IMR-90 (cell line): ENCODE results near the gene COL23A1.

Experiments
- MAFK ChIP-seq: IDR thresholded peaks from 2 replicates; pipeline ENCODE4 v1.6.1; 2012; ENCODE audit warnings: low read depth, low read length, improper control_type of control experiment
- POLR2A ChIP-seq: IDR thresholded peaks from 2 replicates; pipeline ENCODE4 v1.6.1; 2012; ENCODE audit warnings: mild to moderate bottlenecking, low read depth, low read length
- RAD21 ChIP-seq: IDR thresholded peaks from 2 replicates; pipeline ENCODE4 v1.6.1; 2012; ENCODE audit warnings: low read length, improper control_type of control experiment
- RCOR1 ChIP-seq: IDR thresholded peaks from 2 replicates; pipeline ENCODE4 v1.6.1; 2012; ENCODE audit warnings: mild to moderate bottlenecking, low read length, improper control_type of control experiment; ENCODE audit not compliant: insufficient replicate concordance
- RFX5 ChIP-seq: IDR thresholded peaks from 2 replicates; pipeline ENCODE4 v1.8.0; 2012; ENCODE audit warnings: low read depth, mild to moderate bottlenecking, low read length, moderate library complexity
- TF ChIP-seq, protein P1 (sequence below): conservative IDR thresholded peaks from 2 replicates; pipeline ENCODE4 v1.5.1; 2012; ENCODE audit warnings: mild to moderate bottlenecking, low read depth, low read length, improper control_type of control experiment
- TF ChIP-seq, protein P2 (sequence below): fragments of 150-350 bp; IDR thresholded peaks from 2 replicates; pipeline ENCODE4 v1.6.1; 2016; ENCODE audit warnings: low read depth, mild to moderate bottlenecking, low read length, moderate library complexity, borderline replicate concordance

DNA sequence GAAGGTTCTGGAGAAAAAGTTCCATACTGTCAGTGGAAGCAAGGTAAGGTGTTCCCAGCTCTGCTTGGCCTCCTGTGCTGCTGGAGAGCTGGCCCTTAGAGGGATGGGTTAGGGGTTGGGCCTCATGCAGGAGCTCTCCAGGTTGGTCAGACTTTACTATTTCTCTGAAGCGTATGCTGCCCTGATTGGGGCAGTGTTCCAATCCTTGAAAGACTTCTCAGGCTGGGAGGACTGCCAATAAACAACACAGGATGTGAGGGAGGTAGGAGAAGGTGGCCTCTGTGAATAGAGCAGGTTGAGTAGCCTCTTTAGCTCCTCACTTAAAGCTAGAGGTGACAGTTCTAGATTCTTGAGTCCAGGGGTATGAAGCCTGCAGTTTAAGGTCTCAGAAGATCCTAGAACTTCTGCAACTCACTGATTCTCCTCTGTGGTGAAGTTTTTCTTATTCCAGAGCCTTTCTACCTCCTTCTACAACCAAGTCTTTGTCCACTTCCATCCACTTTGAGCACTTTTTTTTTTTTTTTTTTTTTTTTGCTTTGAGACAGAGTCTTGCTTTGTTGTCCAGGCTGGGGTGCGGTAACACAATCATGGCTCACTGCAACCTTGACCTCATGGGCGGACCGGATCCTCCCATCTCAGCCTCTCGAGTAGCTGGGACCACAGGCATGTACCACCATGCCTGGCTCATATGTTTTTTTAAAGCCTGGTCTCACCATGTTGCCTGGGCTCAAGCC is 382.8 kb downstream of the COL23A1 start:
- TF ChIP-seq POLR2A (no peak), RAD21 (no peak), RCOR1 (no peak), RFX5 (no peak), MAFK (no peak)
- TF ChIP-seq, protein P1, sequence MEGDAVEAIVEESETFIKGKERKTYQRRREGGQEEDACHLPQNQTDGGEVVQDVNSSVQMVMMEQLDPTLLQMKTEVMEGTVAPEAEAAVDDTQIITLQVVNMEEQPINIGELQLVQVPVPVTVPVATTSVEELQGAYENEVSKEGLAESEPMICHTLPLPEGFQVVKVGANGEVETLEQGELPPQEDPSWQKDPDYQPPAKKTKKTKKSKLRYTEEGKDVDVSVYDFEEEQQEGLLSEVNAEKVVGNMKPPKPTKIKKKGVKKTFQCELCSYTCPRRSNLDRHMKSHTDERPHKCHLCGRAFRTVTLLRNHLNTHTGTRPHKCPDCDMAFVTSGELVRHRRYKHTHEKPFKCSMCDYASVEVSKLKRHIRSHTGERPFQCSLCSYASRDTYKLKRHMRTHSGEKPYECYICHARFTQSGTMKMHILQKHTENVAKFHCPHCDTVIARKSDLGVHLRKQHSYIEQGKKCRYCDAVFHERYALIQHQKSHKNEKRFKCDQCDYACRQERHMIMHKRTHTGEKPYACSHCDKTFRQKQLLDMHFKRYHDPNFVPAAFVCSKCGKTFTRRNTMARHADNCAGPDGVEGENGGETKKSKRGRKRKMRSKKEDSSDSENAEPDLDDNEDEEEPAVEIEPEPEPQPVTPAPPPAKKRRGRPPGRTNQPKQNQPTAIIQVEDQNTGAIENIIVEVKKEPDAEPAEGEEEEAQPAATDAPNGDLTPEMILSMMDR = no peak
- TF ChIP-seq, protein P2, sequence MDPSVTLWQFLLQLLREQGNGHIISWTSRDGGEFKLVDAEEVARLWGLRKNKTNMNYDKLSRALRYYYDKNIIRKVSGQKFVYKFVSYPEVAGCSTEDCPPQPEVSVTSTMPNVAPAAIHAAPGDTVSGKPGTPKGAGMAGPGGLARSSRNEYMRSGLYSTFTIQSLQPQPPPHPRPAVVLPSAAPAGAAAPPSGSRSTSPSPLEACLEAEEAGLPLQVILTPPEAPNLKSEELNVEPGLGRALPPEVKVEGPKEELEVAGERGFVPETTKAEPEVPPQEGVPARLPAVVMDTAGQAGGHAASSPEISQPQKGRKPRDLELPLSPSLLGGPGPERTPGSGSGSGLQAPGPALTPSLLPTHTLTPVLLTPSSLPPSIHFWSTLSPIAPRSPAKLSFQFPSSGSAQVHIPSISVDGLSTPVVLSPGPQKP = no peak
